GM21526 (cell line): ENCODE results near the gene FAAP24.
A peak's percentile ranks its signal among the peaks of the same experiment; 100 is the strongest.
"Not testable (repeated sequence)": the region's sequence is repeated elsewhere in the genome, so short reads cannot be mapped to it uniquely, and the experiment has no call there.

Source experiments
- ATAC-seq: cut with Tn5 transposase; IDR thresholded peaks from one replicate; pipeline ENCODE4 v1.9.1; 2021; ENCODE audit warnings: moderate library complexity; ENCODE audit not compliant: unreplicated experiment, low FRiP score

FAAP24 gene, protein sequence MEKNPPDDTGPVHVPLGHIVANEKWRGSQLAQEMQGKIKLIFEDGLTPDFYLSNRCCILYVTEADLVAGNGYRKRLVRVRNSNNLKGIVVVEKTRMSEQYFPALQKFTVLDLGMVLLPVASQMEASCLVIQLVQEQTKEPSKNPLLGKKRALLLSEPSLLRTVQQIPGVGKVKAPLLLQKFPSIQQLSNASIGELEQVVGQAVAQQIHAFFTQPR

DNA sequence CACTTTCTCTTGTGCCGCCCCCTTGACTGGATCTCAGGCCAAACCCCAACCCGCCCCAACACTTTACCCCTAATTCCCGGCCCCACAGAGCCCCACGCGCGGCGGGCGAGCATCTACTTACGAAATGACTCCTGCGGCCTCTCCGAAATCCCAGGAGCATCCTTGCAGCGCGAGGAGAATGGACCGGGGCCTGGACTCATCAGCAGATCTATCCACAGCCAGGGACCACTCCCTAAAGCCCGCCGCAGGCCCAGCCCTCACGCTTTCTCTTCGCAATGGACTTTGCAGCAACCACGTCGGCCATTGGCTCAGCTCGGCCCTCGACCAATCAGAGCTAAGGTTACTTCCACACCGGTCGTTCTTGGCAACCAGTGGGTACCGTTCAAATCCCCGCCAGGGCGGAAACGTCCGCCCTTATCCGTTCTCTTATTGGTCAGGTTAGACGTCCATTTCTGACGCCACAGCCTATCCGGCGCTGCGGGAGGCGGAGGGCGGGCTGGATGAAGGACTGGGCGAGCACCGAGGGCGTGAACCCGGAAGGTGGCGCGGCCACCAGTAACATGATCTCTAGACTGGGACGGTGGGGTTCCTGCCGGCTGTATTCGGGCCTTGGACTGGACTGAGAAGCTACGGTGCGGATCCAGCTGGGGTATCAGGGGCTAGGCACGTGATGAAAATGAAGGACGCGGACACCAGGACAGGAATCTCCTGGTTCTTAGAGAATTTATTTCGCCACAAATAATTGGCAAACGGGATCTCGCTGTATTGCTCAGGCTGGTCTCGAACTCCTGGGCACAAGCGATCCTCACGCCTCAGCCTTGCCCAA lies at the start of gene FAAP24, which contains the start of gene CEP89:
Gene FAAP24, plus strand, starts transcription at position 528 of the 826 bp plus-strand sequence. CDS start 955 bp downstream, outside the sequence.
Gene CEP89, minus strand, starts transcription at position 244 of the 826 bp plus-strand sequence. Its CDS starts 84 bp downstream, at position 160.
- peak; percentile 97 for ATAC-seq

- ATAC-seq: no peak
Observed at GRCh38 chr19:32924200-32924599, 47.8 kb upstream of the FAAP24 start.

GRCh38 chr19:32928806-32929205 lies 43.2 kb upstream of the FAAP24 start:
- ATAC-seq: no peak

DNA sequence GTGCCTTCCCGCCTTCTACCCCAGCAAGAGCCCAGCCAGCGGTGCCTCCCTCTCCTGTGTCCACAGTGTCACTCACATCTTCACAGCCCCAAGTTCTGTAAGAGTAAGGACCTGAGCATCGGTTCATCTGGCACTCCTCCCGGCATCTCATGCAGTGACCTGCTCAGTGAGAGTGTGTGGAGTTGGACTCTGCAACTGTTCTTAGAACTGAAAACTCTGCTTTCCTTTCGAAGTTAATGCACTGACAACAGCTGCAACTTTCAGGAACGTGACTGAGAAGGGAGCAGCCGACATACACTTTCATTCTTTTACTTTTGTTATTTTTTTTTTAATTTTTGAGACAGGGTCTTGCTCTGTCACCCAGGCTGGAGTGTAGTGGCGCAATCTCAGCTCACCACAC lies 41.5 kb upstream of the FAAP24 start:
- no peak for ATAC-seq

DNA sequence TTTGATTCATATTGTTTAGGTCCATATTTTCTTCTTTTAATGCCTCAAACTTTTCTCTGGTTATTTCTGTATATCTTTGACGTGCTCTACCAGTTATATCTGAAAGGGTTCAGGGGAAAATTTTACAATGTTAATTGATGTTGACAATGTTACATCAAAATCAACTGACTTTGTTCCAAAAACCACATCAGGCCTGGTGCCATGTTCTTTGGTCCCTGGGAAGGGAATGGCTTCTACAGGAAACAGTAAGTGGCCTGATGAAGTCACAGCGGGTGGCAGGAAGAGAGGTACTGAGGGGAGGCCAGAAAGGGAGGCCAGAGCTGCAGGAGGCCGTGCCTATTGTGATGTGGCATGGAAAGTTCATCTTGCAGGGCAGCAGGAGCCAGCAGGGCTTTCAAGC lies 38.5 kb upstream of the FAAP24 start:
- no peak for ATAC-seq

- ATAC-seq: no peak
Observed at GRCh38 chr19:32935629-32936028, 36.4 kb upstream of the FAAP24 start.

DNA sequence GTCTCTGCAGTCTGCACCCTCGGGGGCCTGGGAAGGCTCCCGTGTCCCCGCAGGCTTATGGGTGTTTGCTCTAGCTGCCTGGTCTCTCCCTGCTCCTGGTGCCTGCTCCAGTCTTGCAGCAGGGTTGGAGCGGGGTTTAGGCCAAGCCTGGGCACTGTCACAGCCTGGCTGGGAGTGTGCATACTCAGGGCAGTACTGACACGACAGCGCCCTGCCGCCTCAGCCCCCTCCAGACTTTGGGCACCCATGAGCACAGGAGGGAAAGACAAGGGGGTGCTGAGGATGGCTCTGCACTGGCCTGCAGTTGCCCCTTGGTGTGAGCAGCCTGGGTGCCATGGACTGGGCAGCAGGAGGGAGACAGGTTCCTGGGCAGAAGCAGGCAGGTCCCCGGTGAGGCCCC lies 36.0 kb upstream of the FAAP24 start:
- ATAC-seq: no peak

DNA sequence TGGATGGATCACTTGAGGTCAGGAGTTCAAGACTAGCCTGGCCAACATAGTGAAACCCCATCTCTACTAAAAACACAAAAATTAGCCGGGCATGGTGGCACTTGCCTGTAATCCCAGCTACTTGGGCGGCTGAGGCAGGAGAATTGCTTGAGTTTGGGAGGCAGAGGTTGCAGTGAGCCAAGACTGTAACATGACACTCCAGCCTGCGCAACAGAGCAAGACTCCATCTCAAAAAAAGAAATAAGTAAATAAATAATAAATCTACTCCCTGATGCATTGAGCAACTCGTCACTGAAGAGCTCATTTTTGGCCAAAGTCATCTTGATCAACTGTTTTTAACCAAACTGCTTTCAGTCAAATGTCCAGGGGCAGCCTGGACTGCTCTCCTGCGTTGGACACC lies 30.8 kb upstream of the FAAP24 start:
- not testable (repeated sequence) for ATAC-seq

DNA sequence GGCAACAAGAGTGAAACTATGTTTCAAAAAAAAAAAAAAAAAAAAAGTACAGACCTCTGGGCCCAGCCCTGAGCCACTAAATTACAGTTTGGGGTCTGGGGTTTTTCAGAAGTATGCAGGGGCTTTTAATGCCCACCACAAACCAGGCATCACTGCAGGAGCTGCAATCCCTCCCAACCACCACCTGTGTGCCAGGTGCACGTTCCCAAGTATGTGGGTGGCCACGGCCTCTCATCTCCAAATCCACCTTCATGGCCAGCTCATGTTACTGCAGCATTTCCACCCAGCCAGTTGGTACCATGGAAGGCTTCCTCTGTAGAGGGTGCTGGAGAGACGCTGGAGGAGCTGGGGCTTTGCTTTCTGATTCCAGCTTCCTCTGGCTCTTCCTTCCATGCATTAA lies 26.8 kb upstream of the FAAP24 start:
- no peak for ATAC-seq

- ATAC-seq: no peak
Observed at GRCh38 chr19:32966750-32967149, 5.3 kb upstream of the FAAP24 start.

DNA sequence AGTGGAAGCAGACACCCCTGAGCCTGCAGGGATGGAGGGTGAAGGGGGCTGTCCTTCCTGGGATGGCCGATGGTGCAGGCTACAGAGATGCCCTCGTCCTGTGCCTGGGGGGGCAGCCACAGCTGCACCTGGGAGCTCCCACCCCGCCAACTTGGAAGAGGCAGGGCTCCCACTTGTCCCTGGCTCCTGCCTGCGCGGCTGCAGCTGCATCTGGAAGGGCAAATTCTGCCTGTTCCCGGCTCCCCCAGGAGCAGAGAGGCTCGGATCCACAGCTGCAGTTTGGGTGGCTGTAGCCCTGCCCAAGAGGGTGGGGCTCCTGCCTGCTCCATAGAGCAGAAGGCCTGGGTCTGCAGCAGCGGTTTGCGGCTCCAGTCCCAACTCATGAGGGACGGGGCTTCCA lies 2.5 kb upstream of the FAAP24 start:
- ATAC-seq: no peak

GRCh38 chr19:32971012-32971595 lies 938 bp upstream of the FAAP24 start:
- ATAC-seq: no peak

DNA sequence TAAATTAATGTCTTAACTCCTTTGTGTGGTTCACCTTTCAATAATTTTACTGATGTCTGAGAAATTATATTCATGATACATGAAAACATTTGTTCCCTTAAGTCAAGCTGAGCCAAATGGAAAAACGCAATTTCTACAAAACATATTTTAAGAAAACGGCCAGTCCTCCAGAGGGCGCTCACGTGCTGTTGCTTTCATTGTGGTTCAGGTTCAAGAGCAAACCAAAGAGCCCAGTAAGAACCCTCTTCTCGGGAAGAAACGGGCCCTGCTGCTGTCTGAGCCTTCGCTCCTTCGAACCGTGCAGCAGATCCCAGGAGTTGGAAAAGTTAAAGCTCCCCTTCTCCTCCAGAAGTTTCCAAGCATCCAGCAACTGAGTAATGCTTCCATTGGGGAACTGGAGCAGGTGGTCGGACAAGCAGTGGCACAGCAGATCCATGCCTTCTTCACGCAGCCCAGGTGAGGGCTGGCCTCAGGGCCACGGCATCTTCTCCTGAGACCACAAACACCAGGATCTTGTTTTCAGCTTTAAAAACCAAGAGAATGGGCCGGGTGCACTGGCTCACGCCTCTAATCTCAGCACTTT lies 4.3 kb downstream of the FAAP24 start:
- ATAC-seq: no peak

GRCh38 chr19:32977280-32977679 lies 5.2 kb downstream of the FAAP24 start:
- ATAC-seq: no peak

GRCh38 chr19:32977813-32978212 lies 5.8 kb downstream of the FAAP24 start:
- not testable (repeated sequence) for ATAC-seq

GRCh38 chr19:32979807-32980206 lies 7.8 kb downstream of the FAAP24 start:
- ATAC-seq: not testable (repeated sequence)

GRCh38 chr19:32982488-32982887 lies 10.4 kb downstream of the FAAP24 start:
- ATAC-seq: not testable (repeated sequence)

GRCh38 chr19:32988254-32988653 lies 16.2 kb downstream of the FAAP24 start:
- not testable (repeated sequence) for ATAC-seq

DNA sequence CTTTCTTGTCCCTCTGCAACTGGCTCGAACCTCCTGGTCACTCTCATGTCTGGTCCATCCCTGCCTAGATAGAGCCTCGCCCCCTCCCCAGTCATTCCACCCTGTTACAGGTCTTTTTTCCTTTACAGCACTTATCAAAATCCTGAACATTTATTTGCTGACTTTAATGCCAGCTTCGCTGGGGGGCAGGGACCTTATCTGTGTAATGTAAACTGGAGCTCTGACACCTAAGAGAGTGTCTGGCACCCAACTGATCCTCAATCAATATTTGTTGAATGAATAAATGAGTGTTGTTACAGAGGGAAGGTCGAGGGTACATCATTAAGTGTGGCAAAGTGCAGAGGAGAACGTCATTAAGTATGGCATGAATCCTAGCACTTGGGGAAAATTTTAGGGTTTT lies 16.7 kb downstream of the FAAP24 start:
- ATAC-seq: no peak

DNA sequence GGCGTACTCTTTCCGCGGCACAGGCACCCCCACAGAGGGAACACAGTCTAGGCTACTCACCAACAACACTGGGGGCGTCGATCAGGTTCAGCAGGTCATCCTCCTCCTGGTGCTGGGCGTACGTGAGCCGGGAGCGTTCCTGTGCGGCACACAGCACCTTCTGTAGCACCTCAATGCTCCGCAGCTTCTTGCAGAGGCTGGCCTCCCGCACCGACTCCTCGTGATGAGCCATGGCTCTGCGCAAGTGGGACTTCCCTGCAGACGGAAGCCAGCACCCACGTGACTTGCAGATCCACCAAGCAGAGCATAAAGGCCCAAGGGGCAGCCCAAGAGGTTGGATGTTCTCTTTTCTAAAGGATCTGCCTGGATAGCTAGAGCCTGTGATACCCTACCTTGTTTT lies 23.9 kb downstream of the FAAP24 start:
- not testable (repeated sequence) for ATAC-seq

DNA sequence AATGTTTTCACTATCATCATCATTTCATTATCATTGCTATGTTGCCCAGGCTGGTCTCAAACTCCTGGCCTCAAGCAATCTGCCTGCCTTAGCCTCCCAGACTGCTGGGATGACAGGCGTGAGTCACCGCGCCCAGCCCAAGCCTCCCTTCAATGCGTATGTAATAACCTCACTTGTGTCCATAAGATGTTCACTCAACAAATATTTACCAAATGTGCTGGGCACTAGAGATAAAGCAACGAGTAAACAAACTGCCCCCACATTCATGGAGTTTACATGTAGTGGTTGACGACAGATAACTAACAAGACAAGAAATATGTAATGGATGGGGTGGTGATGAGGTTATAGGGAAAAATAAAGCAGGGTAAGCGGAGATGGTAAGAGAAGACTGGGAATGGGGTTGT lies 25.0 kb downstream of the FAAP24 start:
- ATAC-seq: not testable (repeated sequence)
